ENCODE results near the gene SLTM.

Gene SLTM

DNA sequence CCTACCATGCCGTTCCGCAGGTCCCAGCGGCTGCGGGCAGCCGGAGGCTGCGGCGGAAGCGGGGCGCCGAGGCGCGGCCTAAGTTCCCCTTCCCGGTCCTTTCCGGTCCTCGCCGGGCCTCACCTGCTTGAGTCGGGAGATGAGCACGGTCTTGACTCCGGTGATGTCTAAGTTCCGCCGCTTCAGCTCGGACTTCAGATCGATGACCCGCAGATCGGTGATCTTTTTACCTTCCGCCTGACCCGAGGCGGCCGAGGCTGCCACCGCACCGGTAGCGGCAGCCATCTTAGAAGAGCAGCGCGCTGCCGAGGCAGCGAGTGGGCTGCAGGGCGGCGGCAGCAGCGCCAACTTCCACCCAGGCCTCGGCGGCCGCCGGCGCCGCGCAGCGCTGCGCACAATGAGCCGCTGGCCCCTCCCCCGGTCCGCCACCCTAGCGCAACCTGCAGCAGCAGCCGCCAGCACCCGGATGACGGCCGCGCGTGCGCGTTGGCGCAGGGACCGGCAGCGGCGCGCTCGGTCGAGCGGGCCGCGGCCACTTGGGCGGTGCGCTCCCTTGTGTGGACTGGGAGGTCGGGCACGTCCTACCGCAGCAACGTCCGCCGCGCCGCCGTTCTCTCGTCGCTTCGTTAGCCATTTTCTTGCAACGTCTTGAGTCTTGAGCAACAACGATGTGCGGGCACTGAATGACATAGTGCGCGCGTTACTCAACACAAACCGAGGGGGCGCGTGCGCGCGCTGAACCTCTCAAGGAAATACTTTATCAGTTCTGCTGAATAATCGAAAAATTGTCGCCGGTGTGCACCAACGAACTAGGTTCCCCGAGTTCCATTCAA lies at the start of gene SLTM:
Gene SLTM, minus strand, starts transcription at position 399 of the 833 bp plus-strand sequence. Its CDS starts 114 bp downstream, at position 285.
- TF ChIP-seq JUND (IDR thresholded peaks at IDR 0.05; ENCODE audit: low read depth) = no peak
- peak; percentile 85 to 95 for DNase-seq (ENCODE audit: low read depth in 1 of 2, low spot score in 1 of 2)
- in situ Hi-C loops (cut with HindIII; ENCODE audit: low pct_unique_long_range_greater_than_20kb, low sequenced_read_pairs) = no loop called here

DNA sequence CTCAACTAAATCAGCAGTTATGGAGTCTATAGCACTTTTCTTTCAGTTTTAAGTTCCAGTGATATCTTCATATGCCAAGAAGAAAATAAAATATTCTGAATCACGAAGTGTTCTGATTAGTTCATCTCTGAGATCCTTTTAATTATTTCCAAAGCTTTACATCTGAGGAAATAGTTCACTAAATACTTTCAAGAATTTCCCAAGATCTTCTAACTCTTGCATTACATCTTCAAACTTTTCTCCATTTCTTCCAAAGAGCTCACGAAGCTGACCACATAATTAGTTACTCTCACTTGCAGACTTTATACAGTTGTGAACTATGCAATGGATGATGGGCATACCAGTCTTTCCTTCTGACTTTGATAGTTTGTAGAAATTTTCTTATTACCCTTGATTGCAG lies 49.8 kb upstream of the SLTM start:
- no peak for TF ChIP-seq JUND (IDR thresholded peaks at IDR 0.05; ENCODE audit: low read depth)
- in situ Hi-C loops (cut with HindIII; ENCODE audit: low pct_unique_long_range_greater_than_20kb, low sequenced_read_pairs) = no loop called here
- no peak for DNase-seq (ENCODE audit: low read depth in 1 of 2, low spot score in 1 of 2)

- in situ Hi-C loops (cut with HindIII; ENCODE audit: low pct_unique_long_range_greater_than_20kb, low sequenced_read_pairs) = no loop called here
- no peak for TF ChIP-seq JUND (IDR thresholded peaks at IDR 0.05; ENCODE audit: low read depth)
- DNase-seq (ENCODE audit: low read depth in 1 of 2, low spot score in 1 of 2) = no peak
Observed at GRCh38 chr15:58981808-58982475, 48.5 kb upstream of the SLTM start.

DNA sequence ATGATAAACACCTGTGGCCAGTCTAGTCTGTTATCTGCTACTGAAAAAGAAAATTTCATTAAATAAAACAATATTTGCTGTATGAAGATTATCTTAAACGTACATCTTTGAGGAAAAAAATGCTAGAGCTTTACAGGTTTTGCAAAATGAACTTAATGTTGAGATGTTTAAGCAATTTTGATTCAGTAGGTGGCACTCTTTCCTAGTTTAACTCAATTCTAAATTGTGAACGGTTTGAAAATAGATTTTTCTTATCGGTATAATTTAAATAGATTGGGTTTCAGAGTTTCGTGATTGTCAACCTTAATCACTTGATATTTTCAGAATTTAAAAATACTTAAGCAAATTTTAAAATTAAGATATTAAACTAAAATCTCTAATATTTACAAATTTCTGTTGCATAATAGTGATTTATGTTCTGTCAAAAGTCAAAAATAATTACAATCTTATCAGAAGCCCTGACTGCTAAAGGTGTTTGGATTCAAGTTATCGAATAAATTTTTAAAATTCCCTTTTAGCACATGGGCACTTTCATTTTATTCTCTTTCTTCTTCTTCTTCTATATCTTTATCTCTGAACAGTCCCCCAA lies 47.0 kb upstream of the SLTM start:
- TF ChIP-seq JUND (IDR thresholded peaks at IDR 0.05; ENCODE audit: low read depth) = no peak
- in situ Hi-C loops (cut with HindIII; ENCODE audit: low pct_unique_long_range_greater_than_20kb, low sequenced_read_pairs) = no loop called here
- DNase-seq (ENCODE audit: low read depth in 1 of 2, low spot score in 1 of 2) = peak in 1 of 2 experiments; percentile 42

DNA sequence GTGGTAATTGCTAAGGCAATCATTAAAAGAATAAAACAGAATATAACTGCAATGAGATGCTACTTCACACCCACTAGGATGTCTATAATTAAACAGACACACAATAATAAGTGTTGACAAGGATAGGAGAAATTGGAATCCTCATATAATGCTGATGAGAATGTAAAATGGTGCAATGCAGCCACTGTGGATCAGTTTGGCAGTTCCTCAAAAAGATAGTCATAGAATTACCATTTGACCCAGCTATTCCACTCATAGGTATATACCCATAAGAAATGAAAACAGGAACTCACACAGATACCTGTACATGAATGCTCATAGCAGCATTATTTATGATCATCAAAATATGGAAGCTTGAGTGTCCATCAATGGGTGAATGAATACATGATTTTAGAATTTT lies 44.4 kb upstream of the SLTM start:
- in situ Hi-C loops (cut with HindIII; ENCODE audit: low pct_unique_long_range_greater_than_20kb, low sequenced_read_pairs) = no loop called here
- no peak for TF ChIP-seq JUND (IDR thresholded peaks at IDR 0.05; ENCODE audit: low read depth)
- no peak for DNase-seq (ENCODE audit: low read depth in 1 of 2, low spot score in 1 of 2)

GRCh38 chr15:58967479-58967878 lies 34.0 kb upstream of the SLTM start:
- TF ChIP-seq JUND (IDR thresholded peaks at IDR 0.05; ENCODE audit: low read depth) = no peak
- DNase-seq (ENCODE audit: low read depth in 1 of 2, low spot score in 1 of 2) = no peak
- in situ Hi-C loops (cut with HindIII; ENCODE audit: low pct_unique_long_range_greater_than_20kb, low sequenced_read_pairs) = no loop called here

GRCh38 chr15:58966698-58967097 lies 33.2 kb upstream of the SLTM start:
- no peak for TF ChIP-seq JUND (IDR thresholded peaks at IDR 0.05; ENCODE audit: low read depth)
- in situ Hi-C loops (cut with HindIII; ENCODE audit: low pct_unique_long_range_greater_than_20kb, low sequenced_read_pairs) = no loop called here
- no peak for DNase-seq (ENCODE audit: low read depth in 1 of 2, low spot score in 1 of 2)

DNA sequence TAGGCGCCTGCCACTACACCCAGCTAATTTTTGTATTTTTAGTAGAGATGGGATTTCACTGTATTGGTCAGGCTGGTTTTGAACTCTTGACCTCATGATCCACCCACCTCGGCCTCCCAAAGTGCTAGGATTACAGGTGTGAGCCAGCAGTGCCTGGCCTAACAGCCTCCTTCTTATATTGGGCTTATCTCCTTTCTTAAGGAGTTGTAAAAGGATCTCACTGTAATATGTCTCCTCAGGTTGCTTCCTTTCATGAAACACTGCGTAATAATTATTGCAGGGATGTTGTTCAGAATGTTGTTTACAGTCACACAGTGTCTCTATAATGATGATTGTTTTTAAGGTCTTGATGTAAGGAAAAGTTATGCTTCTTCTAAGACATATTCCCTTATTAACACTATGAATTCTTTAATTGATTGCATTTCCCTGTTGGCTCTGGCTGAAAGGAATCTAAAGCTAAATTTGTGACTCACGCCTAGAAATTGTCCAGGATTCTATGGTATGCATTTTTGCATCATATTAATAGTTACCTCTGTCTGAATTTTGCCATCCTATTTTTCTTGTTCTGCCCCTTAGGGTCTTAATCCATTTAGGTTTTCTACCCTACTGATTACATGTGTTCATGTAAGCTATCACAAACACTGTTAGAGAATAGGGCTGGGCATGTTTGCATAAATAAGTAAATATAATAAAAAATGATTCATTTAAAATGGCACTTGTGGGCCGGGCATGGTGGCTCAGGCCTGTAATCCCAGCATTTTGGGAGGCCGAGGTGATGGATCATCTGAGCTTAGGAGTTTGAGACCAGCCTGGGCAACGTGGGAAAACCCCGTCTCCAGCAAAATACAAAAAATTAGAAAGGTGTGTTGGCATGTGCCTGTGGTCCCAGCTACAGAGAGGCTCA lies 29.4 kb upstream of the SLTM start:
- TF ChIP-seq JUND (IDR thresholded peaks at IDR 0.05; ENCODE audit: low read depth) = no peak
- in situ Hi-C loops (cut with HindIII; ENCODE audit: low pct_unique_long_range_greater_than_20kb, low sequenced_read_pairs) = no loop called here
- no peak for DNase-seq (ENCODE audit: low read depth in 1 of 2, low spot score in 1 of 2)

DNA sequence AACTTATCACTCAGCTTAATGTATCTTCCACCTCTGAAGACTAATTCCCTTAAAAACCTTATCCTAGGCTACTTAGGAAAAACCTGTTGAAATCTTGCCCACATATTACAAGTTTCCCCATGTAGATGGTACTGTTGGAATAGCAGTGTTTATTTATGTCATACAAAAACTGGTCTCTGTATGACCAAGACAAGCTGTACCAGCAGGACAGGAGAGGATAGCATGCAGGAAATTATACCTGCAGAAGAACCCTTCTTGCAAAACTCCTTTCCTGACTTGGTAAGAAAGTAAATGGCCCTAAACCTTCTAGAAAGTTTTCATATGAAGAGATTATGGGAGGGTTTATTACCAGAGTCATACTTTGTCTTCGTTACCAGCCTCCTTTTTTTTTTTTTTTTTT lies 28.7 kb upstream of the SLTM start:
- TF ChIP-seq JUND (IDR thresholded peaks at IDR 0.05; ENCODE audit: low read depth) = no peak
- in situ Hi-C loops (cut with HindIII; ENCODE audit: low pct_unique_long_range_greater_than_20kb, low sequenced_read_pairs) = no loop called here
- DNase-seq (ENCODE audit: low read depth in 1 of 2, low spot score in 1 of 2) = no peak

- TF ChIP-seq JUND (IDR thresholded peaks at IDR 0.05; ENCODE audit: low read depth) = no peak
- in situ Hi-C loops (cut with HindIII; ENCODE audit: low pct_unique_long_range_greater_than_20kb, low sequenced_read_pairs) = no loop called here
- no peak for DNase-seq (ENCODE audit: low read depth in 1 of 2, low spot score in 1 of 2)
Observed at GRCh38 chr15:58958811-58959210, 25.3 kb upstream of the SLTM start.

GRCh38 chr15:58957101-58957973 lies 23.9 kb upstream of the SLTM start:
- in situ Hi-C loops (cut with HindIII; ENCODE audit: low pct_unique_long_range_greater_than_20kb, low sequenced_read_pairs) = no loop called here
- TF ChIP-seq JUND (IDR thresholded peaks at IDR 0.05; ENCODE audit: low read depth) = no peak
- DNase-seq (ENCODE audit: low read depth in 1 of 2, low spot score in 1 of 2) = peak; percentile 14 to 88
